T-helper 1 cell treated with Interleukin-12 subunit alpha and Interleukin-12 subunit beta and Interleukin-4 antibody, amounts not matched to agents 30 ng/mL and 1 ng/mL, for 36 hours (primary cell): ENCODE results near the gene PADI3. TPM values are rescaled to one million over a fixed set of nuclear protein-coding genes. Genes with fewer than 3 reads are reported as not detected.

Experiments
- intact Hi-C: fragments of 100-400 bp; cut with micrococcal nuclease; formaldehyde crosslinking; loops from one replicate; pipeline ENCODE4 v1.15.1; 2024
- total RNA-seq: library from RNA; stranded (reverse); gene quantifications from 2 replicates; pipeline ENCODE4 v1.2.3, GENCODE V29; 2022

PADI3 gene
- total RNA-seq, 1 donor from 2014 or later, result not detected

GRCh38 chr1:17214876-17215544 is 33.9 kb upstream of the PADI3 start:
- intact Hi-C loops, result no loop called here

GRCh38 chr1:17215545-17215890 is 33.4 kb upstream of the PADI3 start:
- intact Hi-C loops, result no loop called here

- intact Hi-C loops, result no loop called here
Measured at GRCh38 chr1:17216078-17216477, 32.8 kb upstream of the PADI3 start.

GRCh38 chr1:17217607-17218006 is 31.3 kb upstream of the PADI3 start:
- intact Hi-C loops, result no loop called here

GRCh38 chr1:17218939-17219338 is 30.0 kb upstream of the PADI3 start:
- intact Hi-C loops, result no loop called here

- intact Hi-C loops, result no loop called here
Measured at GRCh38 chr1:17220287-17220686, 28.6 kb upstream of the PADI3 start.

GRCh38 chr1:17222557-17222956 is 26.3 kb upstream of the PADI3 start:
- intact Hi-C loops, result no loop called here

GRCh38 chr1:17224434-17224833 is 24.5 kb upstream of the PADI3 start:
- intact Hi-C loops, result no loop called here

- intact Hi-C loops, result no loop called here
Measured at GRCh38 chr1:17225140-17225539, 23.8 kb upstream of the PADI3 start.

- intact Hi-C loops, result no loop called here
Measured at GRCh38 chr1:17227358-17227915, 21.5 kb upstream of the PADI3 start.

- intact Hi-C loops, result no loop called here
Measured at GRCh38 chr1:17228619-17229018, 20.3 kb upstream of the PADI3 start.

- intact Hi-C loops, result no loop called here
Measured at GRCh38 chr1:17229379-17229778, 19.5 kb upstream of the PADI3 start.

- intact Hi-C loops, result no loop called here
Measured at GRCh38 chr1:17230106-17230505, 18.8 kb upstream of the PADI3 start.

- intact Hi-C loops, result no loop called here
Measured at GRCh38 chr1:17230671-17231310, 18.1 kb upstream of the PADI3 start.

GRCh38 chr1:17232759-17233661 is 15.9 kb upstream of the PADI3 start:
- intact Hi-C loops, result no loop called here

GRCh38 chr1:17233675-17234320 is 15.1 kb upstream of the PADI3 start:
- intact Hi-C loops, result no loop called here

- intact Hi-C loops, result no loop called here
Measured at GRCh38 chr1:17234405-17234804, 14.5 kb upstream of the PADI3 start.

- intact Hi-C loops, result no loop called here
Measured at GRCh38 chr1:17235135-17235885, 13.6 kb upstream of the PADI3 start.

GRCh38 chr1:17236779-17237560 is 11.9 kb upstream of the PADI3 start:
- intact Hi-C loops, result loop anchor here (1.0 to 2.0 kb wide), 3 partner anchors 112 to 286 kb away; no protein-coding TSS in a partner anchor

GRCh38 chr1:17237561-17237903 is 11.4 kb upstream of the PADI3 start:
- intact Hi-C loops, result loop anchor here (1.0 to 2.0 kb wide), 3 partner anchors 112 to 287 kb away; no protein-coding TSS in a partner anchor
